ENCODE measurements around the gene SLC10A7.

- TF ChIP-seq EZH2 (optimal IDR thresholded peaks at IDR 0.05; ENCODE audit: low read depth, low read length) (no peak), CTCF (IDR thresholded peaks at IDR 0.05; ENCODE audit: low read length) (no peak), EZH2phosphoT487 (IDR thresholded peaks at IDR 0.05; ENCODE audit: low read length) (no peak)
Measured at GRCh38 chr4:146407669-146408084, 114.1 kb downstream of the SLC10A7 start.
